ENCODE measurements around the gene XPO5.
A peak's percentile ranks its signal among the peaks of the same experiment; 100 is the strongest.

The XPO5 gene

DNA sequence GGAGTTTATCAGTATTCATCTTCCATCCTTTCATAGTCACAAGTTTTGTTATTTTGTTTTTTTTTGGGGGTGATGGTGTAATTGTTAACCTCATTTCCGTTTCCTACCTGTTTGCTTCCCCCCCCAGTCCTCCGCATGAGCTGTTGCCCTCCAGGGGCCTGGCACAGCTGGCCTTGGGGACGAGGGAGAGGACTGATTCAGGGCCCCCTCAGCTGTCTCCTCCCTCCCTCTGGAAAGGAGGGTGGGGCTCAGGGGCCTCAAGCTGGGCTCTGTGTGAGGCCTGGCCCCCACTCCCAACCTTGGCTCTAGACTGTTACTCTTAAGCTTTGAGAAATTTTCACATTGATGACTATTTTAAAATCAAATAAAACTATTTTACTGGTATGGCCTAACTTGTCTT lies 69.7 kb downstream of the XPO5 start:
- TF ChIP-seq EZH2phosphoT487 (IDR thresholded peaks at IDR 0.05; ENCODE audit: borderline replicate concordance, low read length) = no peak
- no peak overlapping the region for H3K4me3 ChIP-seq (ENCODE audit: low read length)

DNA sequence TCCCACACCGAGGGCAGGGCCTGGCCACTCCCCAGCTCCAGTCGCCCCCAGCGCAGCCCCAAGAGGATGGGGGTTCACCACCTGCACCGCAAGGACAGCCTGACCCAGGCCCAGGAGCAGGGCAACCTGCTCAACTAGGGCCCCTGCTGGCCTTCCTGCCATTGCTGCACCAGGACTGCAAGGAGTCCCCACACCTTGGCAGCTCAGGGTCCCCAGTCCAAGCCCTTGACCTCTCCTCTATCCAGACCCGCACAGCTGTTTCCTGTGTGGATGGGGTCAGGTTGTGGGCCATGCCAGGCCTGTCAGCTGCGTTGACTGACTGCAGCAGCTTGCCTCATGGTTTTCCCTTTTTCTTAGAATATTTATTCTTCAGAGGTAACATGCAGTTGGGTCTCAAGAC lies 70.1 kb downstream of the XPO5 start:
- peaks cover 33% of the 10 kb centered on the region for H3K4me1 ChIP-seq (ENCODE audit: control insufficient read depth, low read length)
- H3K4me2 ChIP-seq (ENCODE audit: low read length) = 0 out of 2 replicates have a peak overlapping the region, but pooled peaks have one; percentile 25
- 0 out of 2 replicates have a peak overlapping the region, but pooled peaks have one; percentile 6 for H3K27ac ChIP-seq (ENCODE audit: low read depth, low read length)
- H3K27me3 ChIP-seq (ENCODE audit: control insufficient read depth, low read length) = peaks cover 14% of the 10 kb centered on the region
- peaks cover 43% of the 10 kb centered on the region for H3K36me3 ChIP-seq (ENCODE audit: control insufficient read depth, low read length)
- no peak overlapping the region for H3K4me3 ChIP-seq (ENCODE audit: low read length)
- no peaks in the 10 kb centered on the region for H3K79me2 ChIP-seq (ENCODE audit: control insufficient read depth, low read length)
- H4K20me1 ChIP-seq (ENCODE audit: control insufficient read depth, insufficient read depth, low read depth, low read length) = no peaks in the 10 kb centered on the region
- peaks cover 4% of the 10 kb centered on the region; the same call in 1 of the 2 replicates for H3F3A ChIP-seq (ENCODE audit: control insufficient read depth, insufficient read depth)
- H3K9me3 ChIP-seq (ENCODE audit: control insufficient read depth, insufficient read depth, low read length) = no peaks in the 10 kb centered on the region
- H3K9me2 ChIP-seq (replicated peaks; ENCODE audit: control insufficient read depth, low read length) = no peaks in the 10 kb centered on the region
- TF ChIP-seq, protein P1, sequence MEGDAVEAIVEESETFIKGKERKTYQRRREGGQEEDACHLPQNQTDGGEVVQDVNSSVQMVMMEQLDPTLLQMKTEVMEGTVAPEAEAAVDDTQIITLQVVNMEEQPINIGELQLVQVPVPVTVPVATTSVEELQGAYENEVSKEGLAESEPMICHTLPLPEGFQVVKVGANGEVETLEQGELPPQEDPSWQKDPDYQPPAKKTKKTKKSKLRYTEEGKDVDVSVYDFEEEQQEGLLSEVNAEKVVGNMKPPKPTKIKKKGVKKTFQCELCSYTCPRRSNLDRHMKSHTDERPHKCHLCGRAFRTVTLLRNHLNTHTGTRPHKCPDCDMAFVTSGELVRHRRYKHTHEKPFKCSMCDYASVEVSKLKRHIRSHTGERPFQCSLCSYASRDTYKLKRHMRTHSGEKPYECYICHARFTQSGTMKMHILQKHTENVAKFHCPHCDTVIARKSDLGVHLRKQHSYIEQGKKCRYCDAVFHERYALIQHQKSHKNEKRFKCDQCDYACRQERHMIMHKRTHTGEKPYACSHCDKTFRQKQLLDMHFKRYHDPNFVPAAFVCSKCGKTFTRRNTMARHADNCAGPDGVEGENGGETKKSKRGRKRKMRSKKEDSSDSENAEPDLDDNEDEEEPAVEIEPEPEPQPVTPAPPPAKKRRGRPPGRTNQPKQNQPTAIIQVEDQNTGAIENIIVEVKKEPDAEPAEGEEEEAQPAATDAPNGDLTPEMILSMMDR (IDR thresholded peaks at IDR 0.05; ENCODE audit: low read depth, low read length, poor library complexity, severe bottlenecking) = no peak
- no peak for TF ChIP-seq EZH2phosphoT487 (IDR thresholded peaks at IDR 0.05; ENCODE audit: borderline replicate concordance, low read length)

More for the DNA sequence above, 69.7 kb downstream of the XPO5 start:
- H3K9me2 ChIP-seq (replicated peaks; ENCODE audit: control insufficient read depth, low read length) = no peaks in the 10 kb centered on the region
- 0 out of 2 replicates have a peak overlapping the region, but pooled peaks have one; percentile 25 for H3K4me2 ChIP-seq (ENCODE audit: low read length)
- H3K79me2 ChIP-seq (ENCODE audit: control insufficient read depth, low read length) = no peaks in the 10 kb centered on the region
- H3K36me3 ChIP-seq (ENCODE audit: control insufficient read depth, low read length) = peaks cover 43% of the 10 kb centered on the region
- 0 out of 2 replicates have a peak overlapping the region, but pooled peaks have one; percentile 6 for H3K27ac ChIP-seq (ENCODE audit: low read depth, low read length)
- peaks cover 14% of the 10 kb centered on the region for H3K27me3 ChIP-seq (ENCODE audit: control insufficient read depth, low read length)
- no peaks in the 10 kb centered on the region for H4K20me1 ChIP-seq (ENCODE audit: control insufficient read depth, insufficient read depth, low read depth, low read length)
- peaks cover 33% of the 10 kb centered on the region for H3K4me1 ChIP-seq (ENCODE audit: control insufficient read depth, low read length)
- peaks cover 7% of the 10 kb centered on the region; the same call in 1 of the 2 replicates for H3F3A ChIP-seq (ENCODE audit: control insufficient read depth, insufficient read depth)
- no peaks in the 10 kb centered on the region for H3K9me3 ChIP-seq (ENCODE audit: control insufficient read depth, insufficient read depth, low read length)

DNA sequence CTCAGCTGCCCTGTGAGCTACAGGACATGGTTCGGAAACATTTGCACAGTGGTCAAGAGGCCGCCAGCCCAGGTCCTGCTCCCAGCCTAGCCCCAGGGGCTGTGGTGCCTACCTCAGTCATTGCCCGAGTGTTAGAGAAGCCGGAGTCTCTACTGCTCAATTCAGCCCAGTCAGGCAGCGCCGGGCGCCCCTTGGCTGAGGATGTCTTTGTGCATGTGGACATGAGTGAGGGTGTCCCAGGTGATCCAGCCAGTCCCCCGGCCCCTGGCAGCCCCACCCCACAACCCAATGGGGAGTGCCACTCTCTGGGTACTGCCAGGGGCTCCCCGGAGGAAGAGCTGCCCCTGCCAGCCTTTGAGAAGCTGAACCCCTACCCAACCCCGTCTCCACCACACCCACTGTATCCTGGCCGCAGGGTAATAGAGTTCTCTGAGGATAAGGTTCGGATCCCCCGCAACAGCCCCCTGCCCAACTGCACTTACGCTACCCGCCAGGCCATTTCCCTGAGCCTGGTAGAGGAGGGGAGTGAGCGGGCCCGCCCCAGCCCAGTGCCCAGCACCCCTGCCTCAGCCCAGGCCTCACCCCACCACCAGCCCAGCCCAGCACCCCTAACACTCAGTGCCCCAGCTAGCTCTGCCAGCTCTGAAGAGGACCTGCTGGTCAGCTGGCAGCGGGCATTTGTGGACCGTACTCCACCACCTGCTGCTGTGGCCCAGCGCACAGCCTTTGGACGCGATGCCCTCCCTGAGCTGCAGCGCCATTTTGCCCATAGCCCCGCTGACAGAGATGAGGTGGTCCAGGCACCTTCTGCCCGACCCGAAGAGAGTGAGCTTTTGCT lies 70.9 kb downstream of the XPO5 start:
- Histone ChIP-seq H3K9me3 (ENCODE audit: control insufficient read depth, insufficient read depth, low read length) (no peaks in the 10 kb centered on the region), H3K27me3 (ENCODE audit: control insufficient read depth, low read length) (peaks cover 14% of the 10 kb centered on the region), H3F3A (ENCODE audit: control insufficient read depth, insufficient read depth) (peaks cover 4% of the 10 kb centered on the region; the same call in 1 of the 2 replicates), H3K36me3 (ENCODE audit: control insufficient read depth, low read length) (peaks cover 43% of the 10 kb centered on the region), H3K4me1 (ENCODE audit: control insufficient read depth, low read length) (peaks cover 27% of the 10 kb centered on the region), H3K79me2 (ENCODE audit: control insufficient read depth, low read length) (no peaks in the 10 kb centered on the region), H3K4me2 (ENCODE audit: low read length) (no peak overlapping the region), H3K9me2 (replicated peaks; ENCODE audit: control insufficient read depth, low read length) (no peaks in the 10 kb centered on the region), H3K27ac (ENCODE audit: low read depth, low read length) (no peak overlapping the region), H4K20me1 (ENCODE audit: control insufficient read depth, insufficient read depth, low read depth, low read length) (no peaks in the 10 kb centered on the region), H3K4me3 (ENCODE audit: low read length) (no peak overlapping the region)
- TF ChIP-seq EZH2phosphoT487 (IDR thresholded peaks at IDR 0.05; ENCODE audit: borderline replicate concordance, low read length) = no peak
- TF ChIP-seq, protein P1 (IDR thresholded peaks at IDR 0.05; ENCODE audit: low read depth, low read length, poor library complexity, severe bottlenecking) = no peak

DNA sequence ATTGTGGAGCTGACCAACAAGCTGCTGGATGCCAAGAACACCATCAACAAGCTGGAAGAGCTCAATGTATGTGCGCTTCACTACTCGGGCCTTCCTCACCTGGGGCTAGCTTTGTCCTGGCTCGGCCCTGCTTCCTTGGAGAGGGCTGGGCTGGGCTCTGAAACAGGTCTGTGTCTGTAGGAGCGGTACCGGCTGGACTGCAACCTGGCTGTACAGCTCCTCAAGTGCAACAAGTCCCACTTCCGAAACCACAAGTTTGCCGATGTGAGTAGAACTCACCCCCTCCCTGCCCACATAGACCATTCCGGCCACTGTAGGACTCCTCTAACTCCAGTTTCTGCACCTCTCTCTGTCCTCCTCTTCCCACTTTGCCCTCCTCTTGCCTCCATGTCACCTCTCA lies 72.4 kb downstream of the XPO5 start:
- H3K9me3 ChIP-seq (ENCODE audit: control insufficient read depth, insufficient read depth, low read length) = no peaks in the 10 kb centered on the region
- no peak overlapping the region for H3K27ac ChIP-seq (ENCODE audit: low read depth, low read length)
- H3K27me3 ChIP-seq (ENCODE audit: control insufficient read depth, low read length) = peaks cover 2% of the 10 kb centered on the region; the same call in 1 of the 2 replicates
- no peaks in the 10 kb centered on the region for H4K20me1 ChIP-seq (ENCODE audit: control insufficient read depth, insufficient read depth, low read depth, low read length)
- H3K4me3 ChIP-seq (ENCODE audit: low read length) = no peak overlapping the region
- H3K36me3 ChIP-seq (ENCODE audit: control insufficient read depth, low read length) = peaks cover 58% of the 10 kb centered on the region
- H3K4me2 ChIP-seq (ENCODE audit: low read length) = no peak overlapping the region
- peaks cover 4% of the 10 kb centered on the region; the same call in 1 of the 2 replicates for H3F3A ChIP-seq (ENCODE audit: control insufficient read depth, insufficient read depth)
- peaks cover 15% of the 10 kb centered on the region for H3K4me1 ChIP-seq (ENCODE audit: control insufficient read depth, low read length)
- no peaks in the 10 kb centered on the region for H3K9me2 ChIP-seq (replicated peaks; ENCODE audit: control insufficient read depth, low read length)
- TF ChIP-seq EZH2phosphoT487 (IDR thresholded peaks at IDR 0.05; ENCODE audit: borderline replicate concordance, low read length) = no peak
- TF ChIP-seq, protein P1 (IDR thresholded peaks at IDR 0.05; ENCODE audit: low read depth, low read length, poor library complexity, severe bottlenecking) = no peak
- H3K79me2 ChIP-seq (ENCODE audit: control insufficient read depth, low read length) = no peaks in the 10 kb centered on the region
